ENCODE results near the gene LILRA5.

DNA sequence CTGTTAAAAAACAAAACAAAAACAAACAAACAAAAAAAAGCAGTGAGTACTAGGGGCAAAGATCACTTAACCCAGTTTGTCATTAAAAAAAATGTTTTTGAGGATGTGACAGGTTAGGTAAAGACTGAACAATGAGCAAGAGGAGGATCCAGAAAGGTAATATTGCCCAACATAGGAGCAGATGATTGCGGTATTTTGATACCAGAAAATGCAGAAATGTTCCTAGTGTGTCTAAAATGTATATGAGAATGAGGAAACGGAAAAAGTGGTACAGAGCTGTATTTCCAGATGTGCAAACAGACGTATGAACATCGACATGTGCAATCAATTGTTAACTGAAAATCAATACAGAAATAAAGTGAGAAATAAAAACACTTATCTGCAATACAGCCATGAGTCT, 30.9 kb upstream of the LILRA5 start:
- TF ChIP-seq GATA3 (IDR thresholded peaks at IDR 0.05; ENCODE audit: low read depth, low read length), result no peak
- no peak for TF ChIP-seq GATA2 (IDR thresholded peaks at IDR 0.05; ENCODE audit: low read depth, low read length)
